Upper lobe of left lung (tissue), 6 donors: Measurements from ENCODE around the gene C20orf204. TPM values are rescaled to one million over a fixed set of nuclear protein-coding genes. Genes with fewer than 3 reads are reported as not detected.

Experiments used
- ATAC-seq, 2 donors: fragments of 200-7000 bp; cut with Tn5 transposase; one replicate each; pipeline ENCODE4 v1.9.1; 2022; ENCODE audit warnings: mild to moderate bottlenecking in 2 of 2, moderate library complexity in 2 of 2; ENCODE audit not compliant: low FRiP score in 2 of 2
- DNase-seq, 2 donors: peaks; one replicate each; pipeline ENCODE4 v3.0.0-alpha.2; 2019 to 2020
- H3K27ac ChIP-seq, 4 donors: fragments of 200-600 bp; sonication (generic); one replicate each; pipeline ENCODE4 v1.5.1; 2016 to 2019
- H3K27me3 ChIP-seq, 4 donors: fragments of 200-600 bp; sonication (generic); one replicate each; pipeline ENCODE4 v1.5.1; 2017 to 2019
- H3K36me3 ChIP-seq, 4 donors: fragments of 200-600 bp; sonication (generic); one replicate each; pipeline ENCODE4 v1.5.1; 2016 to 2019
- H3K4me1 ChIP-seq, 4 donors: fragments of 200-600 bp; sonication (generic); one replicate each; pipeline ENCODE4 v1.5.1; 2018 to 2019
- H3K4me3 ChIP-seq, 4 donors: fragments of 200-600 bp; sonication (generic); one replicate each; pipeline ENCODE4 v1.5.1; 2017 to 2019; ENCODE audit warnings: mild to moderate bottlenecking in 2 of 4, moderate library complexity in 1 of 4
- H3K9me3 ChIP-seq, 4 donors: fragments of 200-600 bp; sonication (generic); one replicate each; pipeline ENCODE4 v1.5.1; 2018 to 2019
- CTCF ChIP-seq, 6 experiments: fragments of 450-650 bp in 4 of 6; fragments of 200-600 bp in 2 of 6; sonication (generic) in 2 of 6; IDR thresholded peaks; one replicate each; pipeline ENCODE4 v1.5.1; 2016 to 2019; ENCODE audit warnings: antibody characterized with exemption in 6 of 6
- EP300 ChIP-seq, 4 donors: sonication (generic); formaldehyde crosslinking; IDR thresholded peaks; one replicate each; pipeline ENCODE4 v1.5.1; 2017; ENCODE audit warnings: antibody characterized with exemption in 4 of 4, control low read depth in 2 of 4
- POLR2A ChIP-seq, 4 donors: fragments of 450-650 bp; IDR thresholded peaks; one replicate each; pipeline ENCODE4 v1.5.1; 2016 to 2017; ENCODE audit warnings: antibody characterized with exemption in 4 of 4, mild to moderate bottlenecking in 2 of 4
- POLR2AphosphoS5 ChIP-seq, 2 donors: sonication (generic); formaldehyde crosslinking; IDR thresholded peaks; one replicate each; pipeline ENCODE4 v1.5.1; 2017; ENCODE audit warnings: antibody characterized with exemption in 2 of 2
- WGBS, 2 donors: methylation state at CpG; one replicate each; pipeline ENCODE4 v1.1.5; 2017 to 2018; 5-methylcytosine and 5-hydroxymethylcytosine counted together
- total RNA-seq, 6 donors: library from RNA; depleted of rRNA in 4 of 6; stranded (reverse); fragments of >200 nt in 4 of 6; gene quantifications; one replicate each; pipeline versions ENCODE4 v1.1.0 to v1.2.1, GENCODE V29; 2016 to 2021
- donor health status: DM: no; HTN: no; CAD: no; lungs with moderate emphysema.
- donor health status: DM: no; HTN: yes; CAD: no; lungs with severe emphysema.

C20orf204 gene
- total RNA-seq, 6 donors from 2014 or later = 0.44 to 2.3 (median 1.7) TPM

GRCh38 chr20:64037199-64037497 is 1.2 kb downstream of the C20orf204 start:
- Histone ChIP-seq H3K9me3 (no peaks in the 10 kb centered on the region), H3K4me3 (no peak overlapping the region), H3K27me3 (peaks cover 0 to 28% (median 12%) of the 10 kb centered on the region in 4 donors), H3K4me1 (peaks cover 42 to 50% (median 45%) of the 10 kb centered on the region in 4 donors), H3K27ac (no peak overlapping the region), H3K36me3 (peaks cover 4 to 35% (median 24%) of the 10 kb centered on the region in 4 donors)
- WGBS, 2 donors = 58 to 79% methylated on average over 2 to 3 of the region's 3 CpGs
- TF ChIP-seq POLR2AphosphoS5 (IDR thresholded peaks at IDR 0.05) (no peak), POLR2A (IDR thresholded peaks at IDR 0.05) (no peak), EP300 (IDR thresholded peaks at IDR 0.05) (no peak), CTCF (IDR thresholded peaks at IDR 0.05) (no peak)
- no peak for DNase-seq
- no peak for ATAC-seq

- peaks cover 45 to 54% (median 49%) of the 10 kb centered on the region in 4 donors for H3K4me1 ChIP-seq
- H3K9me3 ChIP-seq = no peaks in the 10 kb centered on the region
- TF ChIP-seq EP300 (IDR thresholded peaks at IDR 0.05) (no peak), POLR2AphosphoS5 (IDR thresholded peaks at IDR 0.05) (no peak), CTCF (IDR thresholded peaks at IDR 0.05) (no peak), POLR2A (IDR thresholded peaks at IDR 0.05) (no peak)
- WGBS, 2 donors = 14% methylated on average over 24 to 25 of the region's 36 CpGs
- DNase-seq (peak in 1 of 2 donors; percentile 85), ATAC-seq (no peak)
- H3K4me3 ChIP-seq = peak overlapping the region in 3 of 4 donors; percentile 49 to 58 (median 53)
- peak overlapping the region in 2 of 4 donors; percentile 88 to 89 for H3K27ac ChIP-seq
- H3K27me3 ChIP-seq = peaks cover 0 to 31% (median 12%) of the 10 kb centered on the region in 4 donors
- peaks cover under 1 to 30% (median 19%) of the 10 kb centered on the region in 4 donors for H3K36me3 ChIP-seq
Observed at GRCh38 chr20:64037498-64038213, 1.7 kb downstream of the C20orf204 start.

GRCh38 chr20:64038224-64038564 is 2.2 kb downstream of the C20orf204 start:
- peak overlapping the region; percentile 41 to 89 (median 80) for H3K27ac ChIP-seq
- 0 to 7% methylated on average over 2 to 3 of the region's 30 CpGs for WGBS, 2 donors

DNA sequence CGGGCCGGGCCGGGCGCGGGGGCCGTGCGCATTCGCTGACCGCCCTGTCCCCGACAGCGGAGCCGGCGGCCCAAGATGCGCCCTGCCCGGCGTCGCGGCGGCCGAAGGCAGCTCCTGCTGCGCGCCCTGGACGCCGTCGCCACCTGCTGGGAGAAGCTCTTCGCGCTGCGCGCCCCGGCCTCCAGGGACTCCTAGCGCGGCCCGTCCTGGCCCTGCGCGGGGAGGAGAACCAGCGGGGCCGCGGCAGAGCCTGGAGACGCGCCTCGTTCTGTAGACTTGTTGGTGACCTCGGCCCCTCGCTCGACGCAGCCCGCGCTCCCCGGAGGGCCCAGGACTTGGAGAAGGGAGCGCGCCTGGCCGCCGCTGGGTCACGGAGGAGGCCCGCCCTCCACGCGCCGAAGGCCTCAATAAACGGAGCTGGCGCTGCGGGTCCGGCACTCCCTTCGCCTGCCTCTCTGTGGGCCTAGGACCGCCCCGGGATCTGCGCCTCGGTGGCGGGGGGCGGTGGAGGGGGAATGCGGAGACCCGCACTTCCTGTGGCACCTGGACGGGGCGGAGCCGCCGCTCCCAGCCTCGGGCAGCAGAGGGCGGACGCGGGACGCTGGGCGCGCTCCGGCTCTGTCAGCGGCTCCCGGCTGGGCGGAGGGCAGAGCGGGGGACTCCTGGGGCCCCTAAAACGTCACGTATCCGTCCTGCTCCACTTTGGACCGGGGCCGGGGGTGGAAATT is 2.7 kb downstream of the C20orf204 start:
- ATAC-seq (peak; percentile 88), DNase-seq (peak; percentile 75 to 96)
- Histone ChIP-seq H3K27me3 (peaks cover 0 to 31% (median 12%) of the 10 kb centered on the region in 4 donors), H3K4me1 (peaks cover 45 to 54% (median 49%) of the 10 kb centered on the region in 4 donors), H3K36me3 (peaks cover 0 to 19% (median 10%) of the 10 kb centered on the region in 4 donors), H3K9me3 (no peaks in the 10 kb centered on the region), H3K4me3 (peak overlapping the region; percentile 11 to 58 (median 51)), H3K27ac (peak overlapping the region; percentile 41 to 89 (median 80))
- TF ChIP-seq POLR2A (IDR thresholded peaks at IDR 0.05) = peak in 1 of 4 donors; percentile 19
- peak; percentile 80 to 82 (median 82) for TF ChIP-seq CTCF (IDR thresholded peaks at IDR 0.05)
- TF ChIP-seq POLR2AphosphoS5 (IDR thresholded peaks at IDR 0.05) = no peak
- no peak for TF ChIP-seq EP300 (IDR thresholded peaks at IDR 0.05)
- WGBS, 2 donors = 0 to 1% methylated on average over 7 to 21 of the region's 91 CpGs

More at GRCh38 chr20:64038224-64038564, 2.2 kb downstream of the C20orf204 start:
- no peak for ATAC-seq
- H3K4me1 ChIP-seq = peaks cover 45 to 54% (median 49%) of the 10 kb centered on the region in 4 donors
- no peaks in the 10 kb centered on the region for H3K9me3 ChIP-seq
- H3K4me3 ChIP-seq = peak overlapping the region; percentile 11 to 58 (median 51)
- no peak for TF ChIP-seq CTCF (IDR thresholded peaks at IDR 0.05)
- TF ChIP-seq POLR2AphosphoS5 (IDR thresholded peaks at IDR 0.05) = no peak
- no peak for TF ChIP-seq POLR2A (IDR thresholded peaks at IDR 0.05)
- no peak for TF ChIP-seq EP300 (IDR thresholded peaks at IDR 0.05)
- no peak for DNase-seq
- H3K27me3 ChIP-seq = peaks cover 0 to 31% (median 12%) of the 10 kb centered on the region in 4 donors
- H3K36me3 ChIP-seq = peaks cover 0 to 24% (median 14%) of the 10 kb centered on the region in 4 donors
